Measurements from ENCODE around the gene TNFRSF1B.
"Not testable (repeated sequence)": the region's sequence is repeated elsewhere in the genome, so short reads cannot be mapped to it uniquely, and the experiment has no call there.

The TNFRSF1B gene

GRCh38 chr1:12194666-12195216, 27.9 kb downstream of the TNFRSF1B start:
- no peak for DNase-seq

- DNase-seq = no peak
Measured at GRCh38 chr1:12195416-12195815, 28.6 kb downstream of the TNFRSF1B start.

GRCh38 chr1:12196641-12197482, 30.1 kb downstream of the TNFRSF1B start:
- DNase-seq = peak; percentile 97

GRCh38 chr1:12197483-12197880, 30.7 kb downstream of the TNFRSF1B start:
- DNase-seq = no peak

GRCh38 chr1:12200208-12200607, 33.4 kb downstream of the TNFRSF1B start:
- peak; percentile 30 for DNase-seq

- no peak for DNase-seq
Measured at GRCh38 chr1:12201352-12202189, 34.8 kb downstream of the TNFRSF1B start.

- DNase-seq = no peak
Measured at GRCh38 chr1:12202190-12202497, 35.4 kb downstream of the TNFRSF1B start.

- DNase-seq = no peak
Measured at GRCh38 chr1:12202577-12202976, 35.8 kb downstream of the TNFRSF1B start.

GRCh38 chr1:12203216-12204007, 36.6 kb downstream of the TNFRSF1B start:
- no peak for DNase-seq

- no peak for DNase-seq
Measured at GRCh38 chr1:12204140-12204539, 37.3 kb downstream of the TNFRSF1B start.

- no peak for DNase-seq
Measured at GRCh38 chr1:12204754-12205658, 38.2 kb downstream of the TNFRSF1B start.

- no peak for DNase-seq
Measured at GRCh38 chr1:12206238-12206637, 39.4 kb downstream of the TNFRSF1B start.

- DNase-seq = no peak
Measured at GRCh38 chr1:12206792-12207424, 40.1 kb downstream of the TNFRSF1B start.

- DNase-seq = no peak
Measured at GRCh38 chr1:12208271-12208670, 41.5 kb downstream of the TNFRSF1B start.

GRCh38 chr1:12208764-12209494, 42.1 kb downstream of the TNFRSF1B start:
- DNase-seq = peak; percentile 61

GRCh38 chr1:12209495-12209832, 42.7 kb downstream of the TNFRSF1B start:
- DNase-seq = no peak

GRCh38 chr1:12215118-12215961, 48.5 kb downstream of the TNFRSF1B start:
- DNase-seq = no peak

- no peak for DNase-seq
Measured at GRCh38 chr1:12219800-12220199, 53.0 kb downstream of the TNFRSF1B start.

GRCh38 chr1:12220890-12221289, 54.1 kb downstream of the TNFRSF1B start:
- no peak for DNase-seq

- DNase-seq = not testable (repeated sequence)
Measured at GRCh38 chr1:12222700-12223099, 55.9 kb downstream of the TNFRSF1B start.

Measured in NCI-H2171 treated with DMSO at 0.1 percent for 48 hours (cell line).